ENCODE results near the gene MMP20.

- TF ChIP-seq CTCF (IDR thresholded peaks at IDR 0.05; ENCODE audit: insufficient read depth, low read depth, low read length) (no peak), EZH2 (IDR thresholded peaks at IDR 0.05; ENCODE audit: insufficient read depth, low read length) (no peak)
Measured at GRCh38 chr11:102614485-102614884, 10.6 kb downstream of the MMP20 start.

Data from astrocyte (in vitro differentiated cells and primary cell).